SU-DHL-6 (cell line): ENCODE data around the gene ASB15.

Source experiments
- EZH2phosphoT487 ChIP-seq: fragments of 200-600 bp; sonication (generic), shearing (Covaris generic); conservative IDR thresholded peaks from 2 replicates; pipeline ENCODE4 v1.6.1; 2018; ENCODE audit warnings: mild to moderate bottlenecking, antibody characterized with exemption, low read length, moderate library complexity, mixed read lengths
- TF ChIP-seq, protein P1 (sequence below): fragments of 200-600 bp; sonication (generic); IDR thresholded peaks from one replicate; pipeline ENCODE4 v1.5.1; 2017; ENCODE audit warnings: antibody characterized with exemption, mild to moderate bottlenecking, low read length, moderate library complexity; ENCODE audit not compliant: insufficient read depth, poor library complexity, severe bottlenecking

DNA sequence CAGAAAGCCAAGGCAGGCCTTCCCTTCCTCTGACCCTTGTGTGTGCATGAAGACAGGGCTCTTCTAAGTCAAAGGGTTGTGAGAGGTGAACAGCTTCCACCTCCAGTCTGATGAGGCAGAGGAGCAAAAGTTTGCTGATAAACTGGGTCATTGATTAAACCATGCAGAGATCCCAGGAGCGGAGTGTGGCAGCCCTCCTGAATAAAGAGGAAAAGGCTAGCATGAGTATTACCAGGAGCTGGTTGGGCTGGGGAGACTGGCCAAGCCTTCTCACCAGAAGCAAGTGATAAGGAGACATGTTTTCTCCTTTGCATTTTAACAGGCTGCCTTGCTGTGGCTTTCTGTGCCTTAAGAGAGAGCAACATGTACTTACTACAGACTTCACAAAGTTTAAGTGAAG, 64.3 kb downstream of the ASB15 start:
- TF ChIP-seq, protein P1, sequence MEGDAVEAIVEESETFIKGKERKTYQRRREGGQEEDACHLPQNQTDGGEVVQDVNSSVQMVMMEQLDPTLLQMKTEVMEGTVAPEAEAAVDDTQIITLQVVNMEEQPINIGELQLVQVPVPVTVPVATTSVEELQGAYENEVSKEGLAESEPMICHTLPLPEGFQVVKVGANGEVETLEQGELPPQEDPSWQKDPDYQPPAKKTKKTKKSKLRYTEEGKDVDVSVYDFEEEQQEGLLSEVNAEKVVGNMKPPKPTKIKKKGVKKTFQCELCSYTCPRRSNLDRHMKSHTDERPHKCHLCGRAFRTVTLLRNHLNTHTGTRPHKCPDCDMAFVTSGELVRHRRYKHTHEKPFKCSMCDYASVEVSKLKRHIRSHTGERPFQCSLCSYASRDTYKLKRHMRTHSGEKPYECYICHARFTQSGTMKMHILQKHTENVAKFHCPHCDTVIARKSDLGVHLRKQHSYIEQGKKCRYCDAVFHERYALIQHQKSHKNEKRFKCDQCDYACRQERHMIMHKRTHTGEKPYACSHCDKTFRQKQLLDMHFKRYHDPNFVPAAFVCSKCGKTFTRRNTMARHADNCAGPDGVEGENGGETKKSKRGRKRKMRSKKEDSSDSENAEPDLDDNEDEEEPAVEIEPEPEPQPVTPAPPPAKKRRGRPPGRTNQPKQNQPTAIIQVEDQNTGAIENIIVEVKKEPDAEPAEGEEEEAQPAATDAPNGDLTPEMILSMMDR = no peak
- TF ChIP-seq EZH2phosphoT487 = no peak
